HG03280 (cell line): ENCODE data around the gene LILRB1.
"Not testable (repeated sequence)": the region's sequence is repeated elsewhere in the genome, so short reads cannot be mapped to it uniquely, and the experiment has no call there.

Experiments
- ATAC-seq: cut with Tn5 transposase; IDR thresholded peaks from one replicate; pipeline ENCODE4 v1.9.1; 2021; ENCODE audit warnings: mild to moderate bottlenecking, moderate library complexity; ENCODE audit not compliant: unreplicated experiment

The LILRB1 gene

GRCh38 chr19:54624234-54624633, 6.0 kb upstream of the LILRB1 start:
- ATAC-seq, result not testable (repeated sequence)

GRCh38 chr19:54624934-54625730, 5.2 kb upstream of the LILRB1 start:
- not testable (repeated sequence) for ATAC-seq

- no peak for ATAC-seq
These were observed 3.5 kb upstream of the LILRB1 start for GRCh38 chr19:54626757-54627156.

- ATAC-seq, result not testable (repeated sequence)
These were observed 2.4 kb upstream of the LILRB1 start for GRCh38 chr19:54627912-54628311.

GRCh38 chr19:54630782-54631181, 498 bp downstream of the LILRB1 start:
- no peak for ATAC-seq

- not testable (repeated sequence) for ATAC-seq
These were observed 1.4 kb downstream of the LILRB1 start for GRCh38 chr19:54631489-54632337.

- not testable (repeated sequence) for ATAC-seq
These were observed 2.2 kb downstream of the LILRB1 start for GRCh38 chr19:54632517-54632916.

- no peak for ATAC-seq
These were observed 3.1 kb downstream of the LILRB1 start for GRCh38 chr19:54633401-54633800.

- not testable (repeated sequence) for ATAC-seq
These were observed 5.8 kb downstream of the LILRB1 start for GRCh38 chr19:54636081-54636480.

- ATAC-seq, result no peak
These were observed 8.4 kb downstream of the LILRB1 start for GRCh38 chr19:54638683-54639082.

- ATAC-seq, result not testable (repeated sequence)
These were observed 12.7 kb downstream of the LILRB1 start for GRCh38 chr19:54642953-54643352.

- not testable (repeated sequence) for ATAC-seq
These were observed 13.3 kb downstream of the LILRB1 start for GRCh38 chr19:54643583-54643982.

- no peak for ATAC-seq
These were observed 13.8 kb downstream of the LILRB1 start for GRCh38 chr19:54644056-54644455.

GRCh38 chr19:54646331-54646841, 16.1 kb downstream of the LILRB1 start:
- no peak for ATAC-seq

- ATAC-seq, result no peak
These were observed 17.8 kb downstream of the LILRB1 start for GRCh38 chr19:54648129-54648528.

GRCh38 chr19:54650108-54650655, 19.9 kb downstream of the LILRB1 start:
- no peak for ATAC-seq

GRCh38 chr19:54653181-54653809, 23.0 kb downstream of the LILRB1 start:
- no peak for ATAC-seq

GRCh38 chr19:54654447-54655321, 24.4 kb downstream of the LILRB1 start:
- ATAC-seq, result no peak

GRCh38 chr19:54659300-54659699, 29.0 kb downstream of the LILRB1 start:
- ATAC-seq, result no peak

GRCh38 chr19:54660306-54660705, 30.0 kb downstream of the LILRB1 start:
- no peak for ATAC-seq
